GM19043 (cell line): ENCODE results near the gene PCDHA5.
"Not testable (repeated sequence)": the region's sequence is repeated elsewhere in the genome, so short reads cannot be mapped to it uniquely, and the experiment has no call there.

Experiments used
- ATAC-seq: cut with Tn5 transposase; IDR thresholded peaks from one replicate; pipeline ENCODE4 v1.9.1; 2021; ENCODE audit warnings: low read depth; ENCODE audit not compliant: unreplicated experiment

PCDHA5 gene

GRCh38 chr5:140822969-140823368 is 1.6 kb downstream of the PCDHA5 start:
- not testable (repeated sequence) for ATAC-seq

- no peak for ATAC-seq
Observed at GRCh38 chr5:140823475-140823874, 2.1 kb downstream of the PCDHA5 start.

- ATAC-seq, result no peak
Observed at GRCh38 chr5:140827704-140828361, 6.4 kb downstream of the PCDHA5 start, which contains the start of gene PCDHA6. Gene PCDHA6, plus strand, starts transcription at chr5:140827960. Its CDS starts 132 bp downstream, at chr5:140828092.

- no peak for ATAC-seq
Observed at GRCh38 chr5:140828362-140828737, 6.9 kb downstream of the PCDHA5 start.

GRCh38 chr5:140829511-140830501 is 8.4 kb downstream of the PCDHA5 start:
- ATAC-seq, result not testable (repeated sequence)

GRCh38 chr5:140833993-140834392 is 12.6 kb downstream of the PCDHA5 start, which contains the start of gene PCDHA7:
Gene PCDHA7, plus strand, starts transcription at chr5:140834269. Its CDS starts 115 bp downstream, at chr5:140834384.
- no peak for ATAC-seq

GRCh38 chr5:140834439-140835008 is 13.1 kb downstream of the PCDHA5 start:
- ATAC-seq, result not testable (repeated sequence)

- no peak for ATAC-seq
Observed at GRCh38 chr5:140835622-140836510, 14.5 kb downstream of the PCDHA5 start.

- ATAC-seq, result no peak
Observed at GRCh38 chr5:140840978-140841962, 19.9 kb downstream of the PCDHA5 start, which contains the start of gene PCDHA8. Gene PCDHA8, plus strand, starts transcription at chr5:140841187. Its CDS starts 135 bp downstream, at chr5:140841322.

- no peak for ATAC-seq
Observed at GRCh38 chr5:140842798-140843733, 21.7 kb downstream of the PCDHA5 start.

GRCh38 chr5:140848139-140849102 is 27.0 kb downstream of the PCDHA5 start, which contains the start of gene PCDHA9:
Gene PCDHA9, plus strand, starts transcription at chr5:140848382. Its CDS starts 114 bp downstream, at chr5:140848496.
- ATAC-seq, result not testable (repeated sequence)

- not testable (repeated sequence) for ATAC-seq
Observed at GRCh38 chr5:140849831-140850634, 28.6 kb downstream of the PCDHA5 start.

GRCh38 chr5:140855772-140856674 is 34.6 kb downstream of the PCDHA5 start, which contains the start of gene PCDHA10:
Gene PCDHA10, plus strand, starts transcription at chr5:140855897. Its CDS starts 152 bp downstream, at chr5:140856049.
- ATAC-seq, result no peak

- no peak for ATAC-seq
Observed at GRCh38 chr5:140857177-140857986, 36.0 kb downstream of the PCDHA5 start.
